ENCODE data around the gene OSBP2.

Gene OSBP2

DNA sequence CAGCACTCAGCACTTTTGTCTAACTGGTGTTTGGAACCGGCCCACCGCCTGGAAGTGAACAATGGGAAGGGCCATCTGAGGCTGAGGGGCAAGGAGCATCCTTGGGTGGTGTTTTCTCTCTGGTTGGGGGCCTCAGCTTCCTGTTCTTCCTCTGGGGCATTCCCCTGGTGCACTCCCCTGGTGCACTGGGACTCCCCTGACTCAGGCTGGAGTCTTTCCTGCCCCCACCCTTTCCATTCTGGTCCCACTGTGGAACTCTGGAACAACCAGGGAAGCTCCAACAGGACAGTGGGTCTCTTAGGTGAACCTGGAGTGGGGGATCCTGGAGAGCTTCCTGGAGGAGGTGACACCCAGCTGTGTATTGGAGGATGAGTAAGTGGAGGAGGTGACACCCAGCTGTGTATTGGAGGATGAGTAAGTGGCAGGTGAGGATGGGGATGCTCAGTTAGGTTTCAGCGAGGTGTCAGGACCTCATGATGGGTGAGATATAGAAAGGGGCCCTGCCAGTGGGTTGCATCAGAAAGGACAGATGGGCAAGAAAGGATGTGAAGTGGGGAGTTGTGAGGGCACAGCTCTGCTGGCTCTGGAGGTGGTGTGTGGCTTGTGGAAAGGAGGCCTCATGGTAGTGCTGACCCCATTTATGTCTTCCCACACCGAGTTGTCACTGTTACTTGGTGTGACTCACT is 132.1 kb downstream of the OSBP2 start:
- 84 to 100% methylated on average over 1 to 2 of the region's 4 CpGs for WGBS, 2 experiments (ENCODE audit: insufficient coverage in 2 of 2)
- no peak overlapping the region for H3K27ac ChIP-seq (ENCODE audit: low read depth, low read length, severe bottlenecking)

GRCh38 chr22:30827646-30828045 is 133.0 kb downstream of the OSBP2 start:
- H3K4me1 ChIP-seq (ENCODE audit: control insufficient read depth, insufficient read depth, low read length, poor library complexity, severe bottlenecking) = no peaks in the 10 kb centered on the region

More for the DNA sequence above, 132.1 kb downstream of the OSBP2 start:
- no peaks in the 10 kb centered on the region for H3K4me1 ChIP-seq (ENCODE audit: control insufficient read depth, insufficient read depth, low read length, poor library complexity, severe bottlenecking)
- H3K36me3 ChIP-seq (ENCODE audit: control insufficient read depth, insufficient read depth, low read length) = no peaks in the 10 kb centered on the region
- no peak overlapping the region for H3K4me3 ChIP-seq (ENCODE audit: extremely low read depth, insufficient read depth, low read length, poor library complexity, severe bottlenecking)
- H3K9me3 ChIP-seq (ENCODE audit: control insufficient read depth, low read length) = no peaks in the 10 kb centered on the region

DNA sequence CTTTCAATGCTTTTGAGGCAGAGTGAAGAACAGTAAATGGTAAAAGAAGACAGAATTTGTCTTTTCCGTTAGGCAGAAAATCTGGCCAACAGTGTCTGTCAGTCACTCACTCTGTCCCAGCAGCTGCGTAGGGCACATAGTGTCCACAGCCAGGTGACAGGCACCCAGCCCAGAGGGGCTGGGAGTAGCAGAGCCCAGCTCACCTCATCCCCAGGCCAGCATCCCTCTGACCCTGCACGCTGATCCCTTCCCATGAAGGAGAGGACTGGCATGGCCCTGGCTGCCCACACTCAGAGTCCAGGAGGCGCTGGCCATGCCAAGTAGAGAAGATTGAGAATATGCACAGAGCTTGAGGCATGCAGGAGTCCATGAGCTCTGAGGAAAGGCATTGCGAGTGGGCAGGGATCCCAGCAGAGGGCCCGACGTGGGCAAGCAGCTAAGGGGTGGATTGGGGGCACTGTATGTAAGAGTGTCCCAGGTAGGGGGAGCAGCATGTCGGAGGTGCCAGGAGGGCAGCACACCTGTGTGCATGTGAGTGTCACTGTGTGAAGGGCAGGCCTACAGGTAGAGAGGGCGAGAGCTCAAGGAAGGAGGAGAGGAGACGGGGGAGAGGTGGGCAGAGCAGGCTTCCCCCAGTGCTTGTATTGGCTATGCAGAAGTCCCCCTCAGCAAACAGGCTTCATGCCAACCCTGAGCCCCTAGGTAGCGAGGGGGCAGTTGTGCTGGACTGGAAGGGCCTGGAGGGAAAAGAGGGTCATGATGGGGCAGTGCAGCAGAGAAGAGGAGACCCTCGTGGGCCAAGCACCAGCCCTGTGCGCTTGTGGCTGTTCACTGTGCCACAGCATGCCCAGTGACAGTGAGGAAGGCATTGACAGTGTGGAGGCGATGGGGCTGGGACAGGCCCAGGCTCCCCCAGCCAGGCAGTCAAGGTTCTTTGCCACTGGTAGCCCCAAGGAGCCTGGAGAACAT is 133.8 kb downstream of the OSBP2 start:
- H3K4me1 ChIP-seq (ENCODE audit: control insufficient read depth, insufficient read depth, low read length, poor library complexity, severe bottlenecking) = no peaks in the 10 kb centered on the region
- H3K9me3 ChIP-seq (ENCODE audit: control insufficient read depth, low read length) = no peaks in the 10 kb centered on the region
- H3K27ac ChIP-seq (ENCODE audit: low read depth, low read length, severe bottlenecking) = no peak overlapping the region
- H3K36me3 ChIP-seq (ENCODE audit: control insufficient read depth, insufficient read depth, low read length) = no peaks in the 10 kb centered on the region
- WGBS, 2 experiments (ENCODE audit: insufficient coverage in 2 of 2) = 86 to 88% methylated on average over 11 to 13 of the region's 14 CpGs
- no peak overlapping the region for H3K4me3 ChIP-seq (ENCODE audit: extremely low read depth, insufficient read depth, low read length, poor library complexity, severe bottlenecking)

More at GRCh38 chr22:30827646-30828045, 133.0 kb downstream of the OSBP2 start:
- no peak overlapping the region for H3K27ac ChIP-seq (ENCODE audit: low read depth, low read length, severe bottlenecking)
- no peaks in the 10 kb centered on the region for H3K36me3 ChIP-seq (ENCODE audit: control insufficient read depth, insufficient read depth, low read length)
- no peaks in the 10 kb centered on the region for H3K9me3 ChIP-seq (ENCODE audit: control insufficient read depth, low read length)
- 90 to 96% methylated on average over 5 to 6 of the region's 6 CpGs for WGBS, 2 experiments (ENCODE audit: insufficient coverage in 2 of 2)
- H3K4me3 ChIP-seq (ENCODE audit: extremely low read depth, insufficient read depth, low read length, poor library complexity, severe bottlenecking) = no peak overlapping the region

GRCh38 chr22:30829901-30830550 is 135.4 kb downstream of the OSBP2 start:
- WGBS, 2 experiments (ENCODE audit: insufficient coverage in 2 of 2) = 88 to 90% methylated on average over 8 to 10 of the region's 12 CpGs
- H3K36me3 ChIP-seq (ENCODE audit: control insufficient read depth, insufficient read depth, low read length) = no peaks in the 10 kb centered on the region
- no peaks in the 10 kb centered on the region for H3K9me3 ChIP-seq (ENCODE audit: control insufficient read depth, low read length)
- H3K27ac ChIP-seq (ENCODE audit: low read depth, low read length, severe bottlenecking) = no peak overlapping the region
- H3K4me3 ChIP-seq (ENCODE audit: extremely low read depth, insufficient read depth, low read length, poor library complexity, severe bottlenecking) = no peak overlapping the region
- no peaks in the 10 kb centered on the region for H3K4me1 ChIP-seq (ENCODE audit: control insufficient read depth, insufficient read depth, low read length, poor library complexity, severe bottlenecking)

DNA sequence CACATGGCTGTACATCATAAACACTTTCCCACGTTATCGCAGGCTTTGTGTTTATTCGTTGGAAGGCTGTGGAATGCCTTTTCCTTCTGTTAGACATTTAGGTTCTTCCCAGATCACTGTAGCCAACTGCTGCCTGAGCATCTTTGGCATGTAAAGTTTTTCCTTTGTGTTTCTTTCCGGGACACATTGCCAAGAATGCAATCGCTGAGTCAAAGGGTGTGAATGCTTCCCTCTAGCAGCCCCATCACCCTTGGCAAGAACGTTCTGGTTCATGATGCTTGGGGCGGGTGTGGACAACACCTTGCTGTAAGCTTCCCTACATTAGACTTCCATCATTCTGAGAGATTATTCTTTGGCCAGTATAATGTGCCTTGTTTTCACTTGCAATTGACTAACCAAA is 136.2 kb downstream of the OSBP2 start:
- H3K36me3 ChIP-seq (ENCODE audit: control insufficient read depth, insufficient read depth, low read length) = no peaks in the 10 kb centered on the region
- 30 to 43% methylated on average over 5 to 7 of the region's 7 CpGs for WGBS, 2 experiments (ENCODE audit: insufficient coverage in 2 of 2)
- no peak overlapping the region for H3K4me3 ChIP-seq (ENCODE audit: extremely low read depth, insufficient read depth, low read length, poor library complexity, severe bottlenecking)
- H3K4me1 ChIP-seq (ENCODE audit: control insufficient read depth, insufficient read depth, low read length, poor library complexity, severe bottlenecking) = no peaks in the 10 kb centered on the region
- no peak overlapping the region for H3K27ac ChIP-seq (ENCODE audit: low read depth, low read length, severe bottlenecking)
- no peaks in the 10 kb centered on the region for H3K9me3 ChIP-seq (ENCODE audit: control insufficient read depth, low read length)

DNA sequence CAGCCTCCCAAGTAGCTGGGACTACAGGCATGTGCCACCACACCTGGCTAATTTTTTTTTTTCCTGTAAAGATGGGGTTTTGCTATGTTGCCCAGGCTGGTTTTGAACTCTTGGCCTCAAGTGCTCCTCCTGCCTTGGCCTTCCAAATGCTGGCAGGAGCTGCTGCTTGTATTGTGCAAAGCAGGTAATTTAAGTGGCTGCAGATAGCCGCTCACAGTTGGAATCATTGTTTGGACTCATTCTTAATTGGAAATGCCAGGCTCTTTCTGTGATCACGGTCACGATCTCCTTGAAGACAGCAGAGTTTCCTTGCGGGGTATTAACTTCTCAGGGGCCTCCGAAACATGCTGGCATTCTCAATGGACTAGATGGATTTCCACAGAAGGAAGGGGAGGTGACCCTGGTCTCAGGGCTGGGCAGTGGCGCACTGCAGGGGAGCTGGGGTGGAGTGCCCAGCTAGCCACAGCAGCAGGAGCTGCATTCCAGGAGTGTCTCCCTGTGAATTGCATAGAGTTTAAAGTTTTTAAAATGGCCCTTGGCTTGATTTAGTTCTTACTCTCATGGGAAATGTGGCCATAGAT is 137.8 kb downstream of the OSBP2 start:
- Histone ChIP-seq H3K4me1 (ENCODE audit: control insufficient read depth, insufficient read depth, low read length, poor library complexity, severe bottlenecking) (no peaks in the 10 kb centered on the region), H3K36me3 (ENCODE audit: control insufficient read depth, insufficient read depth, low read length) (no peaks in the 10 kb centered on the region), H3K27ac (ENCODE audit: low read depth, low read length, severe bottlenecking) (no peak overlapping the region), H3K9me3 (ENCODE audit: control insufficient read depth, low read length) (no peaks in the 10 kb centered on the region), H3K4me3 (ENCODE audit: extremely low read depth, insufficient read depth, low read length, poor library complexity, severe bottlenecking) (no peak overlapping the region)
- WGBS, 2 experiments (ENCODE audit: insufficient coverage in 2 of 2) = 87 to 88% methylated on average over 5 to 6 of the region's 6 CpGs

GRCh38 chr22:30833322-30833721 is 138.6 kb downstream of the OSBP2 start:
- Histone ChIP-seq H3K36me3 (ENCODE audit: control insufficient read depth, insufficient read depth, low read length) (no peaks in the 10 kb centered on the region), H3K4me1 (ENCODE audit: control insufficient read depth, insufficient read depth, low read length, poor library complexity, severe bottlenecking) (no peaks in the 10 kb centered on the region), H3K27ac (ENCODE audit: low read depth, low read length, severe bottlenecking) (no peak overlapping the region), H3K4me3 (ENCODE audit: extremely low read depth, insufficient read depth, low read length, poor library complexity, severe bottlenecking) (no peak overlapping the region), H3K9me3 (ENCODE audit: control insufficient read depth, low read length) (no peaks in the 10 kb centered on the region)
- WGBS, 2 experiments (ENCODE audit: insufficient coverage in 2 of 2) = 100% methylated on average over 1 of the region's 2 CpGs

GRCh38 chr22:30837531-30837930 is 142.9 kb downstream of the OSBP2 start:
- 83 to 86% methylated on average over 6 of the region's 6 CpGs for WGBS, 2 experiments (ENCODE audit: insufficient coverage in 2 of 2)
- H3K4me1 ChIP-seq (ENCODE audit: control insufficient read depth, insufficient read depth, low read length, poor library complexity, severe bottlenecking) = no peaks in the 10 kb centered on the region
- H3K4me3 ChIP-seq (ENCODE audit: extremely low read depth, insufficient read depth, low read length, poor library complexity, severe bottlenecking) = no peak overlapping the region
- no peaks in the 10 kb centered on the region for H3K9me3 ChIP-seq (ENCODE audit: control insufficient read depth, low read length)
- H3K36me3 ChIP-seq (ENCODE audit: control insufficient read depth, insufficient read depth, low read length) = no peaks in the 10 kb centered on the region
- H3K27ac ChIP-seq (ENCODE audit: low read depth, low read length, severe bottlenecking) = no peak overlapping the region

DNA sequence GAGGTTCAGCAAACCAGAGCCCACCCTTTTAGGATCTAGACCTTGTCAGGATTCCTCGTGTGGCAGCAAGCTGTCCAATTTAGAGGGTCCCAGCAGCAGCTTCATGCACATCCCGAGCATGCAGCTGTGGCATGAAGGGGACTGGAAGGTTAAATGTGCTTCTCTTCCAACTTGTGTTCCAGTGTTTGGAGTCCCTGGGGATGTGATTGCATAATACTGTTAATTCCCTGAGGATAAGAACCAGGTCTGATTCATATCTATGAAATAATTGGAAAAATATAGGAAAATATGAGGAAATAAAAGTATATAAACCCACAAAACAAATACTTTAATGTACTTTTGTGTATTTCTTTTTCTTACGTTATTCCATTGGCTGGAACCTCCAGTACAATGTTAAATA is 143.4 kb downstream of the OSBP2 start:
- Histone ChIP-seq H3K27ac (ENCODE audit: low read depth, low read length, severe bottlenecking) (no peak overlapping the region), H3K4me1 (ENCODE audit: control insufficient read depth, insufficient read depth, low read length, poor library complexity, severe bottlenecking) (no peaks in the 10 kb centered on the region), H3K9me3 (ENCODE audit: control insufficient read depth, low read length) (no peaks in the 10 kb centered on the region), H3K36me3 (ENCODE audit: control insufficient read depth, insufficient read depth, low read length) (no peaks in the 10 kb centered on the region), H3K4me3 (ENCODE audit: extremely low read depth, insufficient read depth, low read length, poor library complexity, severe bottlenecking) (no peak overlapping the region)
- WGBS, 2 experiments (ENCODE audit: insufficient coverage in 2 of 2) = 83 to 88% methylated on average over 2 of the region's 3 CpGs

GRCh38 chr22:30841273-30841672 is 146.6 kb downstream of the OSBP2 start:
- no peak overlapping the region for H3K4me3 ChIP-seq (ENCODE audit: extremely low read depth, insufficient read depth, low read length, poor library complexity, severe bottlenecking)
- no peak overlapping the region for H3K27ac ChIP-seq (ENCODE audit: low read depth, low read length, severe bottlenecking)
- H3K36me3 ChIP-seq (ENCODE audit: control insufficient read depth, insufficient read depth, low read length) = no peaks in the 10 kb centered on the region
- no peaks in the 10 kb centered on the region for H3K4me1 ChIP-seq (ENCODE audit: control insufficient read depth, insufficient read depth, low read length, poor library complexity, severe bottlenecking)
- no peaks in the 10 kb centered on the region for H3K9me3 ChIP-seq (ENCODE audit: control insufficient read depth, low read length)
- 83 to 100% methylated on average over 2 to 5 of the region's 5 CpGs for WGBS, 2 experiments (ENCODE audit: insufficient coverage in 2 of 2)

All from mesodermal cell (in vitro differentiated cells).